Uterus (tissue), 4 donors: ENCODE measurements around the gene OR1K1. TPM values are rescaled to one million over a fixed set of nuclear protein-coding genes. Genes with fewer than 3 reads are reported as not detected.

Experiments used
- DNase-seq, 2 donors: peaks; one replicate each; pipeline ENCODE4 v3.0.0-alpha.2; 2019 to 2020
- H3K27ac ChIP-seq, 2 donors: fragments of 200-600 bp; sonication (generic); 1 replicate in 1 of 2; 2 replicates in 1 of 2; pipeline ENCODE4 v1.5.1; 2016 to 2018
- H3K27me3 ChIP-seq, 2 donors: fragments of 200-600 bp; sonication (generic); one replicate each; pipeline ENCODE4 v1.5.1; 2018 to 2019; ENCODE audit warnings: control low read depth in 1 of 2
- H3K36me3 ChIP-seq, 2 donors: fragments of 200-600 bp; sonication (generic); one replicate each; pipeline ENCODE4 v1.5.1; 2019; ENCODE audit warnings: control low read depth in 1 of 2
- H3K4me1 ChIP-seq, 2 donors: fragments of 200-600 bp; sonication (generic); one replicate each; pipeline ENCODE4 v1.5.1; 2018 to 2019; ENCODE audit warnings: control low read depth in 1 of 2
- H3K4me3 ChIP-seq, 2 donors: fragments of 200-600 bp; sonication (generic); 1 replicate in 1 of 2; 2 replicates in 1 of 2; pipeline ENCODE4 v1.5.1; 2018 to 2019; ENCODE audit warnings: mild to moderate bottlenecking in 1 of 2
- H3K9me3 ChIP-seq, 2 donors: fragments of 200-600 bp; sonication (generic); one replicate each; pipeline ENCODE4 v1.5.1; 2019; ENCODE audit warnings: control low read depth in 1 of 2
- CTCF ChIP-seq, 4 experiments: fragments of 200-600 bp in 2 of 4; fragments of 450-650 bp in 2 of 4; sonication (generic) in 2 of 4; IDR thresholded peaks; one replicate each; pipeline ENCODE4 v1.5.1; 2016 to 2019; ENCODE audit warnings: antibody characterized with exemption in 4 of 4, mild to moderate bottlenecking in 2 of 4, moderate library complexity in 1 of 4
- POLR2A ChIP-seq, 2 donors: fragments of 450-650 bp; IDR thresholded peaks; one replicate each; pipeline ENCODE4 v1.6.1; 2016; ENCODE audit warnings: antibody characterized with exemption in 2 of 2, mild to moderate bottlenecking in 1 of 2, moderate library complexity in 1 of 2
- intact Hi-C: fragments of 100-400 bp; cut with DNase I; formaldehyde crosslinking; loops from one replicate; pipeline ENCODE4 v1.15.1; 2023; ENCODE audit warnings: low total_unique reads
- total RNA-seq, 4 donors: library from RNA; depleted of rRNA in 3 of 4; stranded (reverse); fragments of >200 nt in 3 of 4; gene quantifications; one replicate each; pipeline versions ENCODE4 v1.1.0 to v1.2.4, GENCODE V29; 2014 to 2023
- donor health status: DM: yes; HTN: yes; CAD: no.

The OR1K1 gene
- total RNA-seq, 4 donors from 2014 or later: not detected

- H3K4me3 ChIP-seq: no peak overlapping the region
- H3K9me3 ChIP-seq: no peaks in the 10 kb centered on the region
- TF ChIP-seq CTCF (IDR thresholded peaks at IDR 0.05): no peak
- no peak for TF ChIP-seq POLR2A (IDR thresholded peaks at IDR 0.05)
- H3K36me3 ChIP-seq: no peaks in the 10 kb centered on the region
- intact Hi-C loops: no loop called here
- H3K4me1 ChIP-seq: no peaks in the 10 kb centered on the region
- no peaks in the 10 kb centered on the region for H3K27me3 ChIP-seq
- no peak overlapping the region for H3K27ac ChIP-seq
- no peak for DNase-seq
Measured at GRCh38 chr9:122812736-122813135, 12.8 kb downstream of the OR1K1 start.

- no peak for TF ChIP-seq CTCF (IDR thresholded peaks at IDR 0.05)
- no peak for TF ChIP-seq POLR2A (IDR thresholded peaks at IDR 0.05)
- H3K27ac ChIP-seq: no peak overlapping the region
- intact Hi-C loops: no loop called here
- H3K9me3 ChIP-seq: no peaks in the 10 kb centered on the region
- no peak for DNase-seq
- H3K36me3 ChIP-seq: no peaks in the 10 kb centered on the region
- H3K27me3 ChIP-seq: no peaks in the 10 kb centered on the region
- no peak overlapping the region for H3K4me3 ChIP-seq
- no peaks in the 10 kb centered on the region for H3K4me1 ChIP-seq
Measured at GRCh38 chr9:122814545-122814944, 14.6 kb downstream of the OR1K1 start.

- no peaks in the 10 kb centered on the region for H3K9me3 ChIP-seq
- no peak overlapping the region for H3K4me3 ChIP-seq
- H3K4me1 ChIP-seq: no peaks in the 10 kb centered on the region
- intact Hi-C loops: no loop called here
- peak overlapping the region; percentile 4 to 49 for H3K27ac ChIP-seq
- no peak for TF ChIP-seq CTCF (IDR thresholded peaks at IDR 0.05)
- no peak for TF ChIP-seq POLR2A (IDR thresholded peaks at IDR 0.05)
- no peak for DNase-seq
- no peaks in the 10 kb centered on the region for H3K27me3 ChIP-seq
- no peaks in the 10 kb centered on the region for H3K36me3 ChIP-seq
Measured at GRCh38 chr9:122815544-122815943, 15.6 kb downstream of the OR1K1 start.

- Histone ChIP-seq H3K36me3 (no peaks in the 10 kb centered on the region), H3K9me3 (no peaks in the 10 kb centered on the region), H3K27me3 (no peaks in the 10 kb centered on the region), H3K4me3 (no peak overlapping the region), H3K27ac (peak overlapping the region; percentile 4 to 49), H3K4me1 (no peaks in the 10 kb centered on the region)
- intact Hi-C loops: no loop called here
- peak; percentile 22 to 49 for DNase-seq
- no peak for TF ChIP-seq POLR2A (IDR thresholded peaks at IDR 0.05)
Measured at GRCh38 chr9:122816163-122816867, 16.4 kb downstream of the OR1K1 start.

- intact Hi-C loops: no loop called here
- Histone ChIP-seq H3K4me3 (no peak overlapping the region), H3K36me3 (no peaks in the 10 kb centered on the region), H3K27me3 (no peaks in the 10 kb centered on the region), H3K27ac (peak overlapping the region; percentile 10 to 52), H3K4me1 (no peaks in the 10 kb centered on the region), H3K9me3 (no peaks in the 10 kb centered on the region)
- DNase-seq: no peak
- TF ChIP-seq CTCF (IDR thresholded peaks at IDR 0.05): no peak
- TF ChIP-seq POLR2A (IDR thresholded peaks at IDR 0.05): no peak
Measured at GRCh38 chr9:122819326-122819725, 19.4 kb downstream of the OR1K1 start.
